Lung (tissue), 12 donors: ENCODE measurements around the gene CXCR6. TPM values are rescaled to one million over a fixed set of nuclear protein-coding genes. Genes with fewer than 3 reads are reported as not detected.

Experiments
- ATAC-seq: fragments of 200-7000 bp; cut with Tn5 transposase; one replicate; pipeline ENCODE4 v1.9.1; 2020; ENCODE audit warnings: moderate number of reproducible peaks; ENCODE audit not compliant: insufficient read depth, low FRiP score
- DNase-seq, 3 donors: peaks; one replicate each; pipeline ENCODE4 v3.0.0-alpha.2; 2013 to 2017
- H3K27ac ChIP-seq, 2 donors: one replicate each; pipeline ENCODE4 v1.5.1; 2013; ENCODE audit warnings: mild to moderate bottlenecking in 2 of 2, moderate library complexity in 2 of 2, control low read depth in 1 of 2, inconsistent platforms in 1 of 2, low read depth in 1 of 2, low read length in 1 of 2
- H3K27me3 ChIP-seq, 3 donors: one replicate each; pipeline ENCODE4 v1.5.1; 2013; ENCODE audit warnings: low read length in 2 of 3; ENCODE audit not compliant: control insufficient read depth in 3 of 3, insufficient read depth in 3 of 3
- H3K36me3 ChIP-seq, 4 donors: one replicate each; pipeline ENCODE4 v1.5.1; 2013; ENCODE audit warnings: low read length in 4 of 4, mild to moderate bottlenecking in 1 of 4, moderate library complexity in 1 of 4; ENCODE audit not compliant: control insufficient read depth in 4 of 4, insufficient read depth in 4 of 4
- H3K4me1 ChIP-seq, 5 donors: one replicate each; pipeline ENCODE4 v1.5.1; 2013; ENCODE audit warnings: low read length in 5 of 5, mild to moderate bottlenecking in 2 of 5, moderate library complexity in 1 of 5; ENCODE audit not compliant: control insufficient read depth in 5 of 5, insufficient read depth in 5 of 5
- H3K4me3 ChIP-seq: one replicate; pipeline ENCODE4 v1.5.1; 2013; ENCODE audit warnings: mild to moderate bottlenecking, control low read depth, moderate library complexity
- H3K9ac ChIP-seq, 2 donors: one replicate each; pipeline ENCODE4 v1.5.1; 2013; ENCODE audit warnings: low read length in 2 of 2, control low read depth in 1 of 2; ENCODE audit not compliant: insufficient read depth in 1 of 2
- H3K9me3 ChIP-seq, 4 donors: one replicate each; pipeline ENCODE4 v1.5.1; 2013; ENCODE audit warnings: low read length in 3 of 4, mild to moderate bottlenecking in 1 of 4, moderate library complexity in 1 of 4; ENCODE audit not compliant: control insufficient read depth in 4 of 4, insufficient read depth in 3 of 4
- CTCF ChIP-seq: IDR thresholded peaks from 2 replicates; pipeline ENCODE4 v1.5.1; 2012; ENCODE audit warnings: mild to moderate bottlenecking; ENCODE audit errors: control extremely low read depth, extremely low read depth
- WGBS, 2 donors: extraction: QIAGEN DNeasy Blood & Tissue Kit; methylation state at CpG; one replicate each; pipeline ENCODE4 v1.1.7; 2013; 5-methylcytosine and 5-hydroxymethylcytosine counted together
- polyA plus RNA-seq, 2 donors: library from polyadenylated mRNA; stranded (reverse); fragments of 200-250 nt; gene quantifications; one replicate each; pipeline ENCODE4 v1.2.1, GENCODE V29; 2013
- total RNA-seq, 2 donors: library from RNA; depleted of rRNA in 1 of 2; stranded (reverse); fragments of >200 nt in 1 of 2; gene quantifications; one replicate each; pipeline ENCODE4 v1.2.1, GENCODE V29; 2014 to 2021
- donor health status: control.
- donor health status: control.
- donor health status: Bipolar disorder and iron deficiency.
- donor health status: healthy.
- donor health status: DM: yes; HTN: yes; CAD: no.

The CXCR6 gene
- total and polyA plus RNA-seq, 4 donors, result 1.0 to 4.3 (median 2.0) TPM

- H3K27me3 ChIP-seq, result no peaks in the 10 kb centered on the region
- no peaks in the 10 kb centered on the region for H3K36me3 ChIP-seq
- no peak for ATAC-seq
- H3K9ac ChIP-seq, result no peak overlapping the region
- no peak for TF ChIP-seq CTCF
- H3K9me3 ChIP-seq, result no peaks in the 10 kb centered on the region
- DNase-seq, result peak; percentile 23 to 58 (median 36)
- H3K27ac ChIP-seq, result no peak overlapping the region
- H3K4me3 ChIP-seq, result no peak overlapping the region
- 68 to 71% methylated on average over 3 of the region's 3 CpGs for WGBS, 2 donors
- peaks cover 0 to 17% (median 0%) of the 10 kb centered on the region in 5 donors for H3K4me1 ChIP-seq
Observed at GRCh38 chr3:45896956-45897355, 46.3 kb upstream of the CXCR6 start.

GRCh38 chr3:45904931-45905330, 38.3 kb upstream of the CXCR6 start:
- 63 to 77% methylated on average over 3 of the region's 3 CpGs for WGBS, 2 donors
- DNase-seq, result no peak
- no peak for ATAC-seq
- Histone ChIP-seq H3K4me3 (no peak overlapping the region), H3K9me3 (no peaks in the 10 kb centered on the region), H3K27ac (no peak overlapping the region), H3K9ac (no peak overlapping the region), H3K36me3 (no peaks in the 10 kb centered on the region), H3K27me3 (no peaks in the 10 kb centered on the region), H3K4me1 (no peaks in the 10 kb centered on the region)
- TF ChIP-seq CTCF, result no peak

GRCh38 chr3:45905755-45906154, 37.5 kb upstream of the CXCR6 start:
- ATAC-seq, result no peak
- TF ChIP-seq CTCF, result no peak

More at GRCh38 chr3:45905755-45906154, 37.5 kb upstream of the CXCR6 start:
- Histone ChIP-seq H3K4me3 (no peak overlapping the region), H3K9me3 (no peaks in the 10 kb centered on the region), H3K9ac (no peak overlapping the region), H3K27ac (no peak overlapping the region), H3K4me1 (no peaks in the 10 kb centered on the region), H3K27me3 (no peaks in the 10 kb centered on the region), H3K36me3 (peaks cover 0 to 2% (median 0%) of the 10 kb centered on the region in 4 donors)
- WGBS, 2 donors, result 91 to 96% methylated on average over 3 of the region's 3 CpGs
- DNase-seq, result no peak
